Progenitor cell of endocrine pancreas (in vitro differentiated cells): ENCODE data around the gene TMEM100. TPM values are rescaled to one million over a fixed set of nuclear protein-coding genes. Genes with fewer than 3 reads are reported as not detected.

Experiments used
- DNase-seq: peaks from one replicate; pipeline ENCODE4 v3.0.0; 2021; ENCODE audit warnings: low spot score; ENCODE audit not compliant: unreplicated experiment
- H3K27ac Mint-ChIP-seq: 2 replicates; pipeline ENCODE4 v1.8.0; 2021; ENCODE audit warnings: mild to moderate bottlenecking, moderate library complexity, mixed read lengths
- H3K27me3 Mint-ChIP-seq: 2 replicates; pipeline ENCODE4 v1.8.0; 2021; ENCODE audit warnings: mixed read lengths
- H3K36me3 Mint-ChIP-seq: 2 replicates; pipeline ENCODE4 v1.8.0; 2022; ENCODE audit warnings: mixed read lengths; ENCODE audit not compliant: insufficient read depth
- H3K4me1 Mint-ChIP-seq: 2 replicates; pipeline ENCODE4 v1.8.0; 2021; ENCODE audit warnings: low read depth, mixed read lengths
- H3K4me3 Mint-ChIP-seq: 2 replicates; pipeline ENCODE4 v1.8.0; 2021; ENCODE audit warnings: low read depth, mild to moderate bottlenecking, moderate library complexity, mixed read lengths
- H3K9me3 Mint-ChIP-seq: 2 replicates; pipeline ENCODE4 v1.8.0; 2021; ENCODE audit warnings: low read depth, mixed read lengths
- total RNA-seq: library from RNA; stranded (reverse); gene quantifications from 2 replicates; pipeline ENCODE4 v1.2.1, GENCODE V29; 2021
- TF ChIP-seq, protein P1 (sequence below): fragments of 200-600 bp; sonication (generic); IDR thresholded peaks from one replicate; pipeline ENCODE4 v1.5.0; 2021; ENCODE audit warnings: antibody characterized with exemption, mild to moderate bottlenecking; ENCODE audit not compliant: unreplicated experiment

TMEM100 gene
- total RNA-seq, 1 donor from 2014 or later = 1.1 TPM

- no peak for DNase-seq
- Mint-ChIP-seq H3K4me3 (no peak overlapping the region), H3K9me3 (no peaks in the 10 kb centered on the region), H3K27ac (no peak overlapping the region), H3K27me3 (peaks cover 3% of the 10 kb centered on the region), H3K4me1 (peaks cover 2% of the 10 kb centered on the region), H3K36me3 (no peaks in the 10 kb centered on the region)
- TF ChIP-seq, protein P1, sequence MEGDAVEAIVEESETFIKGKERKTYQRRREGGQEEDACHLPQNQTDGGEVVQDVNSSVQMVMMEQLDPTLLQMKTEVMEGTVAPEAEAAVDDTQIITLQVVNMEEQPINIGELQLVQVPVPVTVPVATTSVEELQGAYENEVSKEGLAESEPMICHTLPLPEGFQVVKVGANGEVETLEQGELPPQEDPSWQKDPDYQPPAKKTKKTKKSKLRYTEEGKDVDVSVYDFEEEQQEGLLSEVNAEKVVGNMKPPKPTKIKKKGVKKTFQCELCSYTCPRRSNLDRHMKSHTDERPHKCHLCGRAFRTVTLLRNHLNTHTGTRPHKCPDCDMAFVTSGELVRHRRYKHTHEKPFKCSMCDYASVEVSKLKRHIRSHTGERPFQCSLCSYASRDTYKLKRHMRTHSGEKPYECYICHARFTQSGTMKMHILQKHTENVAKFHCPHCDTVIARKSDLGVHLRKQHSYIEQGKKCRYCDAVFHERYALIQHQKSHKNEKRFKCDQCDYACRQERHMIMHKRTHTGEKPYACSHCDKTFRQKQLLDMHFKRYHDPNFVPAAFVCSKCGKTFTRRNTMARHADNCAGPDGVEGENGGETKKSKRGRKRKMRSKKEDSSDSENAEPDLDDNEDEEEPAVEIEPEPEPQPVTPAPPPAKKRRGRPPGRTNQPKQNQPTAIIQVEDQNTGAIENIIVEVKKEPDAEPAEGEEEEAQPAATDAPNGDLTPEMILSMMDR = no peak
These were observed 5.2 kb downstream of the TMEM100 start for GRCh38 chr17:55717432-55717831.

DNA sequence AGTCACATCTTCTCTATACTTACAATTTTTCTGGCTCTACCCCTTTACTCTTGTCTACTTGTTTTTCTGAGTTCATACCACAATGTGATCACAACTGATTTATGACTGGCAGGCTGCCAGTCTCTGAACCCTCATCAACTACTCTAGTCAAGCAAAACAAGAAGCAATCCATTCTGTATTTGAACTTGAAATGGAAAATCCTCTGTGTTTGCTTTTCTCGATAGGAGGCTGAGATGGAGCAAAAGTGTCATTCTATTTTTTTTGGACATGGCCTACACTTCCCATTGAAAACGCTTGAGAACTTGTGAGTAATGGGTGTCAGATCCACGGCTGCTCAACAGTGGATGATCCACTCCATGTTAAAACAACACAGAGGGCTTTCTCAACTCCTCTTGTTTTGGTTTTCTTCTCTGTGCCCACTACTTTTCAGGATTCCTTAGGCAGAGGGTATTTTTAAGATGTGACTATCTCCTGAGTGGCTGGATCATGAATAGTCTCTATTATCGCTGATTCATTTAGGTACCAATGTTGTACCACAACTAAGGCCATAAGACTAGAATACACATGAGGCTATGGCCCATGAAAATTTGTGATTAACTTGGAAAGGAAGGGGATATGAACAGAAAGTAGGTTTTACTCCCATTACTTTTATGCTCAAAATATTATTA lies 11.7 kb downstream of the TMEM100 start:
- Mint-ChIP-seq H3K27me3 (peaks cover 11% of the 10 kb centered on the region), H3K4me1 (peaks cover 5% of the 10 kb centered on the region), H3K27ac (no peak overlapping the region), H3K36me3 (no peaks in the 10 kb centered on the region), H3K4me3 (no peak overlapping the region), H3K9me3 (no peaks in the 10 kb centered on the region)
- TF ChIP-seq, protein P1 = no peak
- no peak for DNase-seq

- Mint-ChIP-seq H3K36me3 (no peaks in the 10 kb centered on the region), H3K9me3 (no peaks in the 10 kb centered on the region), H3K4me3 (no peak overlapping the region), H3K4me1 (peaks cover 8% of the 10 kb centered on the region), H3K27me3 (peaks cover 11% of the 10 kb centered on the region), H3K27ac (no peak overlapping the region)
- DNase-seq = no peak
- TF ChIP-seq, protein P1 = no peak
These were observed 12.3 kb downstream of the TMEM100 start for GRCh38 chr17:55710410-55710809.

DNA sequence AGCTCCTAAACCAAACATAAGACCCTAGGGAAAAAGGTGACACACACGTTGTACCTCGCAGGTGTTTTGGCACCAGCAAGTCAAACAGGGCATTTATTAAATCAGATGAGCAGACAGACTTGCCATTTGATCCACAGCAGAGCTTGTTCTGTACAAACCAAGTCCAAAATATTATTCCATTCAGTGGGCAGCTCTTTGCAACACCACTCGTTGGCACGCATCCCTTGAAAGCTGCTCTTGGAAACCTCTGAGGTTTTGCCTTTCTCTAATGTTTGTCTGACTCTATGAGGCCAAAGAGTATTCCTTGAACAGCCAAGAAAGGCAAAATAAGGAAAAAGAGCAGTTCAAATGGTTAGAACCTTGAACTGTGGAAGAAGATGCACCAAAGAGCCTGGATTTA lies 12.7 kb downstream of the TMEM100 start:
- TF ChIP-seq, protein P1 = no peak
- H3K4me1 Mint-ChIP-seq = peaks cover 8% of the 10 kb centered on the region
- H3K27me3 Mint-ChIP-seq = peaks cover 11% of the 10 kb centered on the region
- H3K36me3 Mint-ChIP-seq = no peaks in the 10 kb centered on the region
- H3K4me3 Mint-ChIP-seq = no peak overlapping the region
- no peaks in the 10 kb centered on the region for H3K9me3 Mint-ChIP-seq
- DNase-seq = no peak
- H3K27ac Mint-ChIP-seq = no peak overlapping the region

DNA sequence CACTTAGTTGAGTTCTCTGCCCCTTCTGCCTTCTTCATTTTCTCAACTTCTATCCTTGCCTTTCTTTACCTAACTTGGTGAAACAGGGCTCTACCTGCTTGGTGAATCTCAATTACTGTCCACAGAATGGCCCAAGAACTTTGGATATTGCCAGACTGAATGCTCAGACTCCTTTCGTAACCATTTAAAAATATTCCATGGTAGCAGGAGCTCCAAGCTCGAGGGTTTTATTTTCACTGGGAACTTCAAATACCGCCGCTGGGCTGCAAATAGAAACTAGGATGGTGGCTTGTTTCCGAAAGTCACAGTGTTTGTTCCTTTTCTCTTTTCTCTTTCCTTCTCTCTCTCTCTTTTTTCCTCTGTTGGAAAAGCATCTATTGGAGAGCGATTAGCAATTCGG lies 13.2 kb downstream of the TMEM100 start:
- no peak for DNase-seq
- Mint-ChIP-seq H3K27ac (no peak overlapping the region), H3K36me3 (no peaks in the 10 kb centered on the region), H3K9me3 (no peaks in the 10 kb centered on the region), H3K4me1 (peaks cover 10% of the 10 kb centered on the region), H3K27me3 (peaks cover 11% of the 10 kb centered on the region), H3K4me3 (no peak overlapping the region)
- TF ChIP-seq, protein P1 = no peak
